Erythroblast (primary cell): ENCODE data around the gene AFF4.

Source experiments
- GATA1 ChIP-seq: IDR thresholded peaks from 2 replicates; pipeline ENCODE4 v1.6.1; 2011; ENCODE audit warnings: low read depth, mild to moderate bottlenecking, control low read depth, low read length, moderate library complexity
- POLR2A ChIP-seq: IDR thresholded peaks from 2 replicates; pipeline ENCODE4 v1.6.1; 2011; ENCODE audit warnings: mild to moderate bottlenecking, low read length

GRCh38 chr5:132907161-132907560 lies 56.3 kb downstream of the AFF4 start:
- TF ChIP-seq POLR2A (no peak), GATA1 (no peak)
